ENCODE measurements around the gene NWD2.

GRCh38 chr4:37393889-37394288 is 149.3 kb downstream of the NWD2 start:
- no peak for TF ChIP-seq EZH2 (IDR thresholded peaks at IDR 0.05; ENCODE audit: borderline replicate concordance, low read depth, low read length, poor library complexity, severe bottlenecking)
- TF ChIP-seq, protein P1, sequence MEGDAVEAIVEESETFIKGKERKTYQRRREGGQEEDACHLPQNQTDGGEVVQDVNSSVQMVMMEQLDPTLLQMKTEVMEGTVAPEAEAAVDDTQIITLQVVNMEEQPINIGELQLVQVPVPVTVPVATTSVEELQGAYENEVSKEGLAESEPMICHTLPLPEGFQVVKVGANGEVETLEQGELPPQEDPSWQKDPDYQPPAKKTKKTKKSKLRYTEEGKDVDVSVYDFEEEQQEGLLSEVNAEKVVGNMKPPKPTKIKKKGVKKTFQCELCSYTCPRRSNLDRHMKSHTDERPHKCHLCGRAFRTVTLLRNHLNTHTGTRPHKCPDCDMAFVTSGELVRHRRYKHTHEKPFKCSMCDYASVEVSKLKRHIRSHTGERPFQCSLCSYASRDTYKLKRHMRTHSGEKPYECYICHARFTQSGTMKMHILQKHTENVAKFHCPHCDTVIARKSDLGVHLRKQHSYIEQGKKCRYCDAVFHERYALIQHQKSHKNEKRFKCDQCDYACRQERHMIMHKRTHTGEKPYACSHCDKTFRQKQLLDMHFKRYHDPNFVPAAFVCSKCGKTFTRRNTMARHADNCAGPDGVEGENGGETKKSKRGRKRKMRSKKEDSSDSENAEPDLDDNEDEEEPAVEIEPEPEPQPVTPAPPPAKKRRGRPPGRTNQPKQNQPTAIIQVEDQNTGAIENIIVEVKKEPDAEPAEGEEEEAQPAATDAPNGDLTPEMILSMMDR (conservative IDR thresholded peaks at IDR 0.05; ENCODE audit: low read depth, low read length), result no peak
